HG03159 (cell line): Measurements from ENCODE around the gene RAD50.
"Not testable (repeated sequence)": the region's sequence is repeated elsewhere in the genome, so short reads cannot be mapped to it uniquely, and the experiment has no call there.

Experiments used
- ATAC-seq: cut with Tn5 transposase; IDR thresholded peaks from one replicate; pipeline ENCODE4 v1.9.1; 2021; ENCODE audit warnings: mild to moderate bottlenecking, moderate library complexity; ENCODE audit not compliant: unreplicated experiment

The RAD50 gene

GRCh38 chr5:132628814-132629213, 72.0 kb downstream of the RAD50 start:
- ATAC-seq, result no peak

- peak; percentile 57 for ATAC-seq
Observed at GRCh38 chr5:132629230-132629944, 72.6 kb downstream of the RAD50 start.

- not testable (repeated sequence) for ATAC-seq
Observed at GRCh38 chr5:132633587-132633986, 76.8 kb downstream of the RAD50 start.

- peak; percentile 48 for ATAC-seq
Observed at GRCh38 chr5:132635873-132636272, 79.1 kb downstream of the RAD50 start.

GRCh38 chr5:132637241-132637640, 80.5 kb downstream of the RAD50 start:
- no peak for ATAC-seq

- ATAC-seq, result peak; percentile 56
Observed at GRCh38 chr5:132639706-132640130, 82.9 kb downstream of the RAD50 start.

GRCh38 chr5:132640613-132641012, 83.8 kb downstream of the RAD50 start:
- no peak for ATAC-seq

GRCh38 chr5:132641241-132641723, 84.5 kb downstream of the RAD50 start:
- no peak for ATAC-seq

- no peak for ATAC-seq
Observed at GRCh38 chr5:132641841-132642240, 85.1 kb downstream of the RAD50 start.

GRCh38 chr5:132644177-132644576, 87.4 kb downstream of the RAD50 start:
- ATAC-seq, result no peak

GRCh38 chr5:132646583-132647266, 89.9 kb downstream of the RAD50 start:
- ATAC-seq, result no peak

- no peak for ATAC-seq
Observed at GRCh38 chr5:132647473-132647872, 90.7 kb downstream of the RAD50 start.

GRCh38 chr5:132648355-132648754, 91.6 kb downstream of the RAD50 start:
- no peak for ATAC-seq

GRCh38 chr5:132651838-132652469, 95.2 kb downstream of the RAD50 start:
- no peak for ATAC-seq

GRCh38 chr5:132653716-132654115, 96.9 kb downstream of the RAD50 start:
- ATAC-seq, result no peak

- no peak for ATAC-seq
Observed at GRCh38 chr5:132655821-132656773, 99.3 kb downstream of the RAD50 start.

GRCh38 chr5:132656774-132657355, 100.1 kb downstream of the RAD50 start:
- no peak for ATAC-seq

- ATAC-seq, result no peak
Observed at GRCh38 chr5:132657676-132658380, 101.1 kb downstream of the RAD50 start, which contains the start of gene IL13. IL13 (plus strand) TSS chr5:132658173; CDS start chr5:132658187, 14 bp downstream.
